Neural progenitor cell (in vitro differentiated cells): ENCODE data around the gene CPT1B.

Source experiments
- CTCF ChIP-seq: fragments of 200-600 bp; sonication (generic); IDR thresholded peaks from 2 replicates; pipeline ENCODE4 v1.5.1; 2017; ENCODE audit warnings: antibody characterized with exemption, mild to moderate bottlenecking
- EZH2 ChIP-seq: fragments of 200-600 bp; sonication (generic); IDR thresholded peaks from 2 replicates; pipeline ENCODE4 v1.6.1; 2017; ENCODE audit warnings: antibody characterized with exemption, mild to moderate bottlenecking, moderate library complexity

DNA sequence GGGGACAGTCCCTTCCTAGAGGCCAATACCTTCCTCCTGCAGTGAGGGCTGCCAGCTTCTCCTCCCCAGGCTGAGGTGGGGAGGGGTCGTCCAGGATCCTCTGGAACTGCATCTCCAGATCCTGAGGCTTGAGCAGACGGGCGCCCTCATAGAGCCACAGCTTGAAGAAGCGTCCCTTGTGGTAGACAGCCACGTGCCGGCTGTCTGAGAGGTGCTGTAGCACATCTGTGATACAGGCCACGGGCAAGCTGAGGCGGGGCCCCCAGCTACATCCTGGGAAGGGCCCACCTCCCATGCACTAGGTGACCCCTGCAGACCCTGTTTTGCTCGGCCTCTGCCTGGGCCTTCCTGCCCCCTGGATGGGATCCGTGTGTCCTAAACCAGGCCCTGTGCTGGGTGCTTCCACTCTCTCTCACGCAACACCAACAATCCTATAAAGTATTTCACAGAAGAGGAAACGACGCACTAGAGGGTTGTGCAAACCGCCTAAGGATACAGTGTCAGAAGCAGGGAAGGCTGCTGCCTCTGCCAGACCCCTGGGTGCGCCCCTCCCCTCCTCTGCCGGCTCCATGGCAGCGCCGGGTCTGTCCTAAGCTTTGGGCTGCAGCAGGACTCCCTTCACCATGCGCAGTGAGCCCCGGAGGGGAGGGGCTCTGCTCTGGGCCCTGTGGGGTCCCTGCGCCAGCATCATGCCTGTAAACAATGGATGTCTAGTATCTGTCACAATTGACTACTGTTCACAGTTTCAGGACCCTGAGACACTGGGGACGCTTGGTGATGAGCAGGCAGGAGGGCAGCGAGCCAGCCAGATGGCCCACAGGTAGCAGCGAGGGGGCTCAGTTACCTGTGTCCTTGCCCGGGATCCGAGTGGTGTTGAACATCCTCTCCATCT, 4.5 kb downstream of the CPT1B start:
- no peak for TF ChIP-seq CTCF
- TF ChIP-seq EZH2 = no peak
